SU-DHL-6 (cell line): ENCODE data around the gene ATRNL1.

Experiments
- H2AFZ ChIP-seq: fragments of 200-600 bp; sonication (generic); 2 replicates; pipeline ENCODE4 v1.6.1; 2014; ENCODE audit warnings: low read depth, mild to moderate bottlenecking, moderate library complexity, mixed read lengths, antibody characterized with exemption, low read length; ENCODE audit not compliant: severe bottlenecking
- H3F3A ChIP-seq: fragments of 200-600 bp; shearing (Covaris generic); 2 replicates; pipeline ENCODE4 v1.6.0; 2016; ENCODE audit warnings: antibody characterized with exemption, mild to moderate bottlenecking; ENCODE audit not compliant: insufficient read depth
- H3K27ac ChIP-seq: fragments of 200-600 bp; sonication (generic); 2 replicates; pipeline ENCODE4 v1.5.1; 2016; ENCODE audit warnings: low read depth, mild to moderate bottlenecking, low read length, moderate library complexity, mixed read lengths
- H3K27me3 ChIP-seq: fragments of 200-600 bp; sonication (generic), shearing (Covaris generic); 2 replicates; pipeline ENCODE4 v1.6.0; 2014; ENCODE audit warnings: mild to moderate bottlenecking, low read length
- H3K36me3 ChIP-seq: fragments of 200-600 bp; sonication (generic); 2 replicates; pipeline ENCODE4 v1.6.1; 2014; ENCODE audit warnings: mild to moderate bottlenecking, low read length, mixed read lengths
- H3K4me2 ChIP-seq: fragments of 300-600, 200-600 bp; shearing (Covaris generic), sonication (generic); 2 replicates; pipeline ENCODE4 v1.6.0; 2014; ENCODE audit warnings: low read length, low read depth, mild to moderate bottlenecking; ENCODE audit not compliant: poor library complexity, severe bottlenecking
- H3K4me3 ChIP-seq: fragments of 200-600 bp; sonication (generic); 2 replicates; pipeline ENCODE4 v1.5.1; 2014; ENCODE audit warnings: antibody characterized with exemption, low read length, mild to moderate bottlenecking, mixed read lengths; ENCODE audit not compliant: insufficient read depth, poor library complexity, severe bottlenecking
- H3K79me2 ChIP-seq: fragments of 200-600 bp; sonication (generic); 2 replicates; pipeline ENCODE4 v1.6.1; 2014; ENCODE audit warnings: mild to moderate bottlenecking, low read length, moderate library complexity; ENCODE audit not compliant: insufficient read depth
- H3K9ac ChIP-seq: fragments of 200-600 bp; sonication (generic); 2 replicates; pipeline ENCODE4 v1.7.0; 2014; ENCODE audit warnings: mild to moderate bottlenecking, low read length
- H3K9me2 ChIP-seq: fragments of 200-600 bp; sonication (generic); replicated peaks from 2 replicates; pipeline ENCODE4 v1.6.1; 2014; ENCODE audit warnings: low read length; ENCODE audit not compliant: insufficient read depth
- H3K9me3 ChIP-seq: fragments of 200-600 bp; sonication (generic); 2 replicates; pipeline ENCODE4 v1.6.1; 2014; ENCODE audit warnings: low read length, mixed read lengths; ENCODE audit not compliant: insufficient read depth
- H4K20me1 ChIP-seq: fragments of 200-600 bp; sonication (generic); 2 replicates; pipeline ENCODE4 v1.6.1; 2014; ENCODE audit warnings: low read depth, mild to moderate bottlenecking, antibody characterized with exemption, low read length, moderate library complexity, mixed read lengths
- EZH2phosphoT487 ChIP-seq: fragments of 200-600 bp; sonication (generic), shearing (Covaris generic); conservative IDR thresholded peaks from 2 replicates; pipeline ENCODE4 v1.6.1; 2018; ENCODE audit warnings: mild to moderate bottlenecking, antibody characterized with exemption, low read length, moderate library complexity, mixed read lengths
- TF ChIP-seq, protein P1 (sequence below): fragments of 200-600 bp; sonication (generic); IDR thresholded peaks from one replicate; pipeline ENCODE4 v1.5.1; 2017; ENCODE audit warnings: antibody characterized with exemption, mild to moderate bottlenecking, low read length, moderate library complexity; ENCODE audit not compliant: insufficient read depth, poor library complexity, severe bottlenecking

The ATRNL1 gene

DNA sequence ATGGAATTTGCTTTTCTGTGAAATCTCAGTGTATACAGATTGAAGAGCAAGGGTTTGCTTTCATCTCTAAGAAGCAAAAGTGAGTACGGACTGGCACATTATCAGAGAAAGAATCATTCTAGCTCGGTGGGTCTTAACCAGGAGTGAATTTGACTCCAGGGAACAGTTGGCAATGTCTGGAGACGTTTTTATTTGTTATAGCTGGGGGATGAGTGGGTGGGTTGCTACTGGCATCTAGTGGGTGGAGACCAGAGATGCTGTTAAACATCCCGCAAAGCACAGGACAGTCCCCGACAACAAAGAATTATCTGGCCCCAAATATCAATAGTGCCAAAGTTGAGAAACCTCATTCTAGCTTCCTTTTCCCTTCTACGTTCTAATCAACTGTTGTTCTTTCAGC, 43.8 kb upstream of the ATRNL1 start:
- Histone ChIP-seq H3K9me2 (no peaks in the 10 kb centered on the region), H3K4me2 (no peak overlapping the region), H3K27me3 (no peaks in the 10 kb centered on the region), H3K36me3 (no peaks in the 10 kb centered on the region), H3K79me2 (no peaks in the 10 kb centered on the region), H3K4me3 (no peak overlapping the region), H2AFZ (no peak overlapping the region), H3F3A (no peaks in the 10 kb centered on the region), H4K20me1 (no peaks in the 10 kb centered on the region), H3K9ac (no peak overlapping the region), H3K27ac (no peak overlapping the region), H3K9me3 (no peaks in the 10 kb centered on the region)
- TF ChIP-seq EZH2phosphoT487: no peak
- TF ChIP-seq, protein P1, sequence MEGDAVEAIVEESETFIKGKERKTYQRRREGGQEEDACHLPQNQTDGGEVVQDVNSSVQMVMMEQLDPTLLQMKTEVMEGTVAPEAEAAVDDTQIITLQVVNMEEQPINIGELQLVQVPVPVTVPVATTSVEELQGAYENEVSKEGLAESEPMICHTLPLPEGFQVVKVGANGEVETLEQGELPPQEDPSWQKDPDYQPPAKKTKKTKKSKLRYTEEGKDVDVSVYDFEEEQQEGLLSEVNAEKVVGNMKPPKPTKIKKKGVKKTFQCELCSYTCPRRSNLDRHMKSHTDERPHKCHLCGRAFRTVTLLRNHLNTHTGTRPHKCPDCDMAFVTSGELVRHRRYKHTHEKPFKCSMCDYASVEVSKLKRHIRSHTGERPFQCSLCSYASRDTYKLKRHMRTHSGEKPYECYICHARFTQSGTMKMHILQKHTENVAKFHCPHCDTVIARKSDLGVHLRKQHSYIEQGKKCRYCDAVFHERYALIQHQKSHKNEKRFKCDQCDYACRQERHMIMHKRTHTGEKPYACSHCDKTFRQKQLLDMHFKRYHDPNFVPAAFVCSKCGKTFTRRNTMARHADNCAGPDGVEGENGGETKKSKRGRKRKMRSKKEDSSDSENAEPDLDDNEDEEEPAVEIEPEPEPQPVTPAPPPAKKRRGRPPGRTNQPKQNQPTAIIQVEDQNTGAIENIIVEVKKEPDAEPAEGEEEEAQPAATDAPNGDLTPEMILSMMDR: no peak

DNA sequence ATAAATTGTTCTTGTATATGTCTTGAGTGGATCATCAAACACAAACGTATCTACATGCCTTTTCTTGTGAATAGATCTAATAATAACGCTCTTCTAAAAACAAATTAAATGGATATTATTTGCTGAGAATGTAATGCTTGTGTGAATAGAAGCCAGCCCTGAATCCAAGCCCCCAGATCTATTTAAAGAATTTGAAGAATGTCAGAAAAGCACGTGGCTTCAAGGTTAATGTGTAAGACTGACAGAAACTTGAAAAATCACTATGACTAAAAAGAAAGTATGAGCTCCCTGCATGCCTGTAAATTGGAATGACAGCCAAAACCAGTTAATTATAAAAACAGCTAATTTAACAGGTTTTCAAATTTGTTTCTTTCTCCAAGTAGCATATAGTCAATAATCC, 43.2 kb upstream of the ATRNL1 start:
- no peaks in the 10 kb centered on the region for H3K27me3 ChIP-seq
- H3K36me3 ChIP-seq: no peaks in the 10 kb centered on the region
- no peak overlapping the region for H3K27ac ChIP-seq
- H3K79me2 ChIP-seq: no peaks in the 10 kb centered on the region
- H3K9me3 ChIP-seq: no peaks in the 10 kb centered on the region
- no peak overlapping the region for H2AFZ ChIP-seq
- H4K20me1 ChIP-seq: no peaks in the 10 kb centered on the region
- no peak for TF ChIP-seq EZH2phosphoT487
- no peaks in the 10 kb centered on the region for H3K9me2 ChIP-seq
- no peak overlapping the region for H3K4me2 ChIP-seq
- no peak overlapping the region for H3K4me3 ChIP-seq
- no peak overlapping the region for H3K9ac ChIP-seq
- H3F3A ChIP-seq: no peaks in the 10 kb centered on the region

DNA sequence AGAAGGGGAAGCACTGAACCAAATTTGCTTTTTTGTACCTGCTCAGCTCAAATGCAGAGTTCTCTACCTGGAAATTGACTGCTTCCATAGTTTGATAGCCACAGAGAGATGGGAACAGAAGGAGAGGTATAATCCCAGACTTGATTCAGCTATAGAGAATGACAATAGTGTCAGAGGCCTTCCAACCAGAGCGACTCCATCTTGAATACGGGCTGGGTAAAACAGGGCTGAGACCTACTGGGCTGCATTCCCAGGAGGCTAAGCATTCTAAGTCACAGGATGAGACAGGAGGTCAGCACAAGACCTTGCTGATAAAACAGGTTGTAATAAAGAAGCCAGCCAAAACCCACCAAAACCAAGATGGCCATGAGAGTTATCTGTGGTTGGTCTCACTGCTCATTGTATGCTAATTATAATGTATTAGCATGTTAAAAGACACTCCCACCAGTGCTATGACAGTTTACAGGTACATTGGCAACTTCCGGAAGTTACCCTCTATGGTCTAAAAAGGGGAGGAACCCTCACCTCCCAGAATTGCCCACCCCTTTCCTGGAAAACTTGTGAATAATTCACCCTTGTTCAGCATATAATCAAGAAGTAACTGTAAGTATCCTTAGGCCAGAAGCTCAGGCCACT, 42.7 kb upstream of the ATRNL1 start:
- Histone ChIP-seq H3F3A (no peaks in the 10 kb centered on the region), H3K36me3 (no peaks in the 10 kb centered on the region), H3K4me3 (no peak overlapping the region), H2AFZ (no peak overlapping the region), H3K9ac (no peak overlapping the region), H3K27ac (no peak overlapping the region), H4K20me1 (no peaks in the 10 kb centered on the region), H3K27me3 (no peaks in the 10 kb centered on the region), H3K9me3 (no peaks in the 10 kb centered on the region), H3K4me2 (no peak overlapping the region), H3K9me2 (no peaks in the 10 kb centered on the region), H3K79me2 (no peaks in the 10 kb centered on the region)
- no peak for TF ChIP-seq EZH2phosphoT487
- TF ChIP-seq, protein P1: no peak

DNA sequence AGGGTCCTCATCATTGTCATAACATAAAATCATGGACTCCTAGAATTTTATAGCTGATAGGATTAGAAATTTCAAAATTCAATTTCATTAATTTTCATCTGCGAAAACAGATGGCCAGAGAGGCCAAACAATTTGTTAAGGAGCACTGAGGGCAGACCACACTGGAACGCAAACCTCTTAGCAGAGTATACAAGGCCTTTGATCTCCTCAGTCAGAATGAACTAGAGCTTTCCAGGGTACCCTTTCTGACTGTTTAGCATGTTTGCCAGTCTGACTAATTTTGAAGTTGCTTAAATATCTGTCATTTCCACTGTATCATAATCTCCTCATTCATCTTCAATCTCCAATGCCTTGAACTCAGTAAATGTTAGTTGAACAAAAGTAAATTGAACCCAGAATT, 41.9 kb upstream of the ATRNL1 start:
- H3K36me3 ChIP-seq: no peaks in the 10 kb centered on the region
- H3F3A ChIP-seq: no peaks in the 10 kb centered on the region
- no peak overlapping the region for H3K27ac ChIP-seq
- TF ChIP-seq, protein P1: no peak
- TF ChIP-seq EZH2phosphoT487: no peak
- H3K9me3 ChIP-seq: no peaks in the 10 kb centered on the region
- no peaks in the 10 kb centered on the region for H3K27me3 ChIP-seq
- H3K4me3 ChIP-seq: no peak overlapping the region
- H3K9ac ChIP-seq: no peak overlapping the region
- H3K9me2 ChIP-seq: no peaks in the 10 kb centered on the region
- no peaks in the 10 kb centered on the region for H3K79me2 ChIP-seq
- H4K20me1 ChIP-seq: no peaks in the 10 kb centered on the region
- H3K4me2 ChIP-seq: no peak overlapping the region
- H2AFZ ChIP-seq: no peak overlapping the region
